GM13977 (cell line): ENCODE results near the gene KIF2C.
"Not testable (repeated sequence)": the region's sequence is repeated elsewhere in the genome, so short reads cannot be mapped to it uniquely, and the experiment has no call there.

Source experiments
- DNase-seq: peaks from one replicate; pipeline ENCODE4 v3.0.0; 2012; ENCODE audit warnings: low spot score
- CTCF ChIP-seq: IDR thresholded peaks from 2 replicates; pipeline ENCODE4 v1.5.1; 2012; ENCODE audit warnings: mild to moderate bottlenecking, control low read depth; ENCODE audit not compliant: insufficient read depth; ENCODE audit errors: extremely low read depth, missing control alignments
- in situ Hi-C: fragments of 300-500 bp; cut with MboI; formaldehyde crosslinking; loops from one replicate; pipeline ENCODE4 v1.12.0; 2022; ENCODE audit warnings: low sequenced_read_pairs, low pct_unique_long_range_greater_than_20kb, mixed read lengths, inconsistent platforms; ENCODE audit not compliant: unreplicated experiment

Gene KIF2C

GRCh38 chr1:44812822-44813543 is 73.3 kb downstream of the KIF2C start:
- in situ Hi-C loops: no loop called here
- no peak for TF ChIP-seq CTCF
- DNase-seq: no peak

GRCh38 chr1:44815926-44816325 is 76.3 kb downstream of the KIF2C start:
- DNase-seq, in situ Hi-C loops: not testable (repeated sequence)

- in situ Hi-C loops: no loop called here
- TF ChIP-seq CTCF: no peak
These were observed 77.7 kb downstream of the KIF2C start for GRCh38 chr1:44817307-44817706.

More at GRCh38 chr1:44817307-44817706, 77.7 kb downstream of the KIF2C start:
- DNase-seq: no peak
